Fibroblast of the aortic adventitia (primary cell): ENCODE measurements around the gene GET3. TPM values are rescaled to one million over a fixed set of nuclear protein-coding genes. Genes with fewer than 3 reads are reported as not detected.

Experiments
- DNase-seq: peaks from one replicate; pipeline ENCODE4 v3.0.0-alpha.2; 2010; ENCODE audit warnings: low read depth
- H3K4me3 ChIP-seq: 2 replicates; pipeline ENCODE4 v1.5.1; 2011; ENCODE audit warnings: low read depth, mild to moderate bottlenecking, control low read depth, low read length, moderate library complexity
- total RNA-seq: library from RNA; depleted of rRNA; stranded (reverse); fragments of >200 nt; gene quantifications from 2 replicates; pipeline ENCODE4 v1.2.3, GENCODE V29; 2012; ENCODE audit warnings: low replicate concordance
- TF ChIP-seq, protein P1 (sequence below): IDR thresholded peaks from 2 replicates; pipeline ENCODE4 v1.5.1; 2011; ENCODE audit warnings: mild to moderate bottlenecking, low read length, control low read depth, inconsistent platforms; ENCODE audit not compliant: insufficient read depth

Gene GET3
- total RNA-seq, 1 donor: 84.5 TPM

DNA sequence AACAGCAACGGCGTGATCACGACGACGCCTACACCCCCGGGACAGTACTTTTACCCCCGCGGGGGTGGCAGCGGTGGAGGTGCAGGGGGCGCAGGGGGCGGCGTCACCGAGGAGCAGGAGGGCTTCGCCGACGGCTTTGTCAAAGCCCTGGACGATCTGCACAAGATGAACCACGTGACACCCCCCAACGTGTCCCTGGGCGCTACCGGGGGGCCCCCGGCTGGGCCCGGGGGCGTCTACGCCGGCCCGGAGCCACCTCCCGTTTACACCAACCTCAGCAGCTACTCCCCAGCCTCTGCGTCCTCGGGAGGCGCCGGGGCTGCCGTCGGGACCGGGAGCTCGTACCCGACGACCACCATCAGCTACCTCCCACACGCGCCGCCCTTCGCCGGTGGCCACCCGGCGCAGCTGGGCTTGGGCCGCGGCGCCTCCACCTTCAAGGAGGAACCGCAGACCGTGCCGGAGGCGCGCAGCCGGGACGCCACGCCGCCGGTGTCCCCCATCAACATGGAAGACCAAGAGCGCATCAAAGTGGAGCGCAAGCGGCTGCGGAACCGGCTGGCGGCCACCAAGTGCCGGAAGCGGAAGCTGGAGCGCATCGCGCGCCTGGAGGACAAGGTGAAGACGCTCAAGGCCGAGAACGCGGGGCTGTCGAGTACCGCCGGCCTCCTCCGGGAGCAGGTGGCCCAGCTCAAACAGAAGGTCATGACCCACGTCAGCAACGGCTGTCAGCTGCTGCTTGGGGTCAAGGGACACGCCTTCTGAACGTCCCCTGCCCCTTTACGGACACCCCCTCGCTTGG lies 55.0 kb downstream of the GET3 start:
- peak overlapping the region; percentile 98 for H3K4me3 ChIP-seq
- TF ChIP-seq, protein P1, sequence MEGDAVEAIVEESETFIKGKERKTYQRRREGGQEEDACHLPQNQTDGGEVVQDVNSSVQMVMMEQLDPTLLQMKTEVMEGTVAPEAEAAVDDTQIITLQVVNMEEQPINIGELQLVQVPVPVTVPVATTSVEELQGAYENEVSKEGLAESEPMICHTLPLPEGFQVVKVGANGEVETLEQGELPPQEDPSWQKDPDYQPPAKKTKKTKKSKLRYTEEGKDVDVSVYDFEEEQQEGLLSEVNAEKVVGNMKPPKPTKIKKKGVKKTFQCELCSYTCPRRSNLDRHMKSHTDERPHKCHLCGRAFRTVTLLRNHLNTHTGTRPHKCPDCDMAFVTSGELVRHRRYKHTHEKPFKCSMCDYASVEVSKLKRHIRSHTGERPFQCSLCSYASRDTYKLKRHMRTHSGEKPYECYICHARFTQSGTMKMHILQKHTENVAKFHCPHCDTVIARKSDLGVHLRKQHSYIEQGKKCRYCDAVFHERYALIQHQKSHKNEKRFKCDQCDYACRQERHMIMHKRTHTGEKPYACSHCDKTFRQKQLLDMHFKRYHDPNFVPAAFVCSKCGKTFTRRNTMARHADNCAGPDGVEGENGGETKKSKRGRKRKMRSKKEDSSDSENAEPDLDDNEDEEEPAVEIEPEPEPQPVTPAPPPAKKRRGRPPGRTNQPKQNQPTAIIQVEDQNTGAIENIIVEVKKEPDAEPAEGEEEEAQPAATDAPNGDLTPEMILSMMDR: no peak
- DNase-seq: peak; percentile 48

DNA sequence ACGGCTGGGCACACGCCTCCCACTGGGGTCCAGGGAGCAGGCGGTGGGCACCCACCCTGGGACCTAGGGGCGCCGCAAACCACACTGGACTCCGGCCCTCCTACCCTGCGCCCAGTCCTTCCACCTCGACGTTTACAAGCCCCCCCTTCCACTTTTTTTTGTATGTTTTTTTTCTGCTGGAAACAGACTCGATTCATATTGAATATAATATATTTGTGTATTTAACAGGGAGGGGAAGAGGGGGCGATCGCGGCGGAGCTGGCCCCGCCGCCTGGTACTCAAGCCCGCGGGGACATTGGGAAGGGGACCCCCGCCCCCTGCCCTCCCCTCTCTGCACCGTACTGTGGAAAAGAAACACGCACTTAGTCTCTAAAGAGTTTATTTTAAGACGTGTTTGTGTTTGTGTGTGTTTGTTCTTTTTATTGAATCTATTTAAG lies 55.6 kb downstream of the GET3 start:
- TF ChIP-seq, protein P1: no peak
- H3K4me3 ChIP-seq: peak overlapping the region; percentile 98
- DNase-seq: no peak

DNA sequence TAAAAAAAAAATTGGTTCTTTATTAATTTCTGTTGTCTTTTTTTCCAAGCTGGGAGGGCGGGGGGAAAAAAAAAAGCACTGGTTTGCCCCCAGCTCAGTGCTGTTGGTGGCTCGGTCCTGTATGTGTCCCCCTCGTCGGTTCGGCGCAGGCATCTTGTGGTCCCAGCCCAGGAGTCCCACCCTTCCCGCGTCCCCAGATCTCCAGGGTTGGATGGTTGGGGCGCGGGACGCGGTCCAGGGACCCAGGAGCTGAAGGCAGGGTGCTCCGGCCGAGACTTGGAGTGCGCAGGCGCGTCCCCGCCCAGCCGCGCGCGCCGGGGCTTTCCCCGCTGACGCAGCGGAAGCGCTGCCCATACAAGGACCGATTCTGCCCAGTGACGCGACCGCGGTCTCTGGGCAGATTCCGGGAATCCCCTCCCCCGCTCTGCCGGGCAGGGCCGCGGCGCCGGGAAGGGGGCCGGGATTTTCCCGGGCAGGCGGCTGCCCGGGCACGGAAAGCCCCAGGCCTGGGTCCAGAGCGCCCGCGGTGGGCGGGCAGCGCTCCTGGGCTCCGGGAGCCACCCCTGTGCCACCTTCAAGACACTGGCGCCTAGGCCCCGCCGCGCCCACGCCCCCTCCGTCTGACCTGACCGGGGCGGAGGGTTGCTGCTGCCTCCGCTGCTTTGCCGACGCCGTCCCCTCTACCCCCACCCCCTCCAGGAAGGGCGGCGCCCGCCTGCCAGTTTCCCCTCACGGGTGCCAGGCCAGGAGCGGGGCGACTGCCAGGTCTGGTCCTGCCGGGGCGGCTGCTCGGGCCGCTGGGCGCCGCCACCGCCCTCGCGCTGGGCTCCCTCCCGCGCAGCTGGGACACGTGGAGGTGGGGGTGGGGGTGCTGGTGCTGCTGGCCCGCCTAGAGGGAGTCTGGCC lies 56.2 kb downstream of the GET3 start:
- peak; percentile 91 for DNase-seq
- TF ChIP-seq, protein P1: no peak
- H3K4me3 ChIP-seq: peak overlapping the region; percentile 98

DNA sequence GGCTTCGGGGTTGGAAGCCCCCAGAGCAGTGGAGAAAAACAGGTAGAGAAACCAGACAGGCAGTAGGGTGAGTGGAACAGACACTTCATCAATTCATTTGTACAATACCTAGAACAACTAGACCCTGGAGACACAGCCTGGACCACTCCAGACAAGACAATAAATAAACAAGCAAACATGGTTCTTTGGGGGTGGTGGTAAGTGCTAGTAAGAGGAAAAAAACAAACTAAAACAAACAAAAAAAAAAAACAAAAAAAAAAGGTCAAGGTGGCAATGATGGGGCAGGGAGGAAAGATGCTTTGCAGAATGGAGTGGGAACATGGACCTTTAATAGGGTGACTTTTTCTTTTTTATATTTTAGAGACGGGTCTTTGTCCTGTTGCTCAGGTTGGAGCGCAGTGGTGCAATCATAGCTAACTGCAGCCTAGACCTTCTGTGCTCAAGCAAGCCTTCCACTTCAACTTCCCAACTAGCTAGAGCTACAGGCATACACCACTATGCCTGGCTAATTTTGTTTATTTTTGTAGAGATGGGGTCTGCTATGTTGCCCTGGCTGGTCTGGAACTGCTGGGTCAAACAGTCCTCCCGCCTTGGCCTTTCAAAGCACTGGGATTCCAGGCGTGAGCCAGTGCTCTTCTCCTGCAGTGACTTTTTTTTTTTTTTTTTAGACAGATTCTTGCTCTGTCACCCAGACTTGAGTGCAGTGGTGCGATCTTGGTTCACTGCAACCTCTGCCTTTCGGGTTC lies 57.1 kb downstream of the GET3 start:
- peak overlapping the region; percentile 98 for H3K4me3 ChIP-seq
- TF ChIP-seq, protein P1: no peak
- peak; percentile 75 for DNase-seq

DNA sequence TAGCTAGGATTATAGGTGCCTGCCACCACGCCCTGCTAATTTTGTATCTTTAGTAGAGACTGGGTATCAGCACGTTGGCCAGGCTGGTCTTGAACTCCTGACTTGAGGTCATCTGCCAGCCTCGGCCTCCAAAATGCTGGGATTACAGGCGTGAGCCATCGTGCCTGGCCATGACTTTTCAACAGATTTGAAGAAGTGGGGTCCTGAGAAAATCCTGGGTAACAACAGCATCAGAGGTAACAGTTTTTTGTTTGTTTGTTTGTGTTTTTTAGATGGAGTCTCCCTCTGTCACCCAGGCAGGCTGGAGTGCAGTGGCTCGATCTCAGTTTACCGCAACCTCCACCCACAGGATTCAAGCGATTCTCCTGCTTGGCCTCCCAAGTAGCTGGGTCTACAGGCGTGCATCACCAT lies 57.7 kb downstream of the GET3 start:
- DNase-seq: peak; percentile 55
- TF ChIP-seq, protein P1: no peak
- no peak overlapping the region for H3K4me3 ChIP-seq
